Measurements from ENCODE around the gene CDH26.

GRCh38 chr20:59939052-59939878 is 19.0 kb upstream of the CDH26 start:
- no peak for TF ChIP-seq CTCF (IDR thresholded peaks at IDR 0.05)
- no peak for TF ChIP-seq POLR2A (IDR thresholded peaks at IDR 0.05)
